ENCODE data around the gene DYNLT1. TPM values are rescaled to one million over a fixed set of nuclear protein-coding genes. Genes with fewer than 3 reads are reported as not detected.

Gene DYNLT1
- polyA plus RNA-seq, 1 donor from 2014 or later, result 320 TPM

DNA sequence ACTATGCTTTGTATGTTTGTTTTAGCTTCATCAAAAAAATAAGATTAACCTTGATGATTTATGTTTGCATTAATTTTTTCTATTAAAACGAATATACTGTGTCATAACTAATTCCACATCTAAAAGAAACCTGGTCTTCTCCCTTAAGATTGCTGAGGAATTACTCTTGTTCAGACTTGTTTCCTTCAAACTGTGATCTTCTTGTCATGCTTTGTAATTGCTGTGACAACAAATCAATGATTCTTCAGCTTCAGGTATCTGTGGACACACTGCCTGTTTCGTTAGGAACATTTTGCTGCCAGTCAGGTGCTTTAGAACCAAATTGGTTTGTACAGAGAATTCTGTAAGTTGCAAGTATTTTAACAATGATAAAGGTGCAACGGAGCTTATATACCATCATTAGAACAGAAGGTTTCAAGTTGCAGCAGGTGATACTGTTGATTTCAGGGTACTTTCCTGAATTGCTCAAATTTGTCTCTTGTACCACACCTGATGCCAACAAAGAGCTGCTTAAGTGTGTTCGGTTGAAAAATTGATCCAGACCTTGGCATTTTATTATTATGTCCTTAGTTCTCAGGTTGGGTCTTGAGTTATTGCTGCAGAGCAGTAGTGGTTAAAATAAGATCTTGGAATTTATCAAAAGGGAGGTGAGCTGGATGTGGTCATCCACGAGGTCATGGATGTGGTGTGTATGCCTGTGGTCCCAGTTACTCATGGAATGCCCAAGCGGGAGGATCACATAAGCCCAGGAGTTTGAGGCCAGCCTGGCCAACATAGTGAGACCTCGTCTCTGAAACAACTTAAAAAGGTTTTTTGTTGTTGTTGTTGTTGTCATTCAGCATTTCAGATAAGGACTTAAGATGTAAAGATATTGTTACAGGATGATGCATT, 24.8 kb upstream of the DYNLT1 start:
- H4K20me1 ChIP-seq (ENCODE audit: insufficient read depth), result no peaks in the 10 kb centered on the region
- no peaks in the 10 kb centered on the region for H3K9me2 ChIP-seq (ENCODE audit: insufficient read depth, low read length)
- no peak overlapping the region for H3K4me2 ChIP-seq (ENCODE audit: low read length)
- no peaks in the 10 kb centered on the region for H3K79me2 ChIP-seq (replicated peaks; ENCODE audit: insufficient read depth, low read length)
- H2AFZ ChIP-seq (ENCODE audit: low read depth, low read length), result no peak overlapping the region
- no peaks in the 10 kb centered on the region for H3K36me3 ChIP-seq (ENCODE audit: insufficient read depth, low read length)
- no peak overlapping the region for H3K4me3 ChIP-seq (ENCODE audit: low read length)
- H3K9me3 ChIP-seq (ENCODE audit: low read length), result no peaks in the 10 kb centered on the region
- H3F3A ChIP-seq (ENCODE audit: insufficient read depth, low read length, poor library complexity, severe bottlenecking), result no peaks in the 10 kb centered on the region
- no peak overlapping the region for H3K9ac ChIP-seq (ENCODE audit: low read length)
- no peak for TF ChIP-seq CTCF (IDR thresholded peaks at IDR 0.05; ENCODE audit: poor library complexity, severe bottlenecking)
- TF ChIP-seq SMC3 (conservative IDR thresholded peaks at IDR 0.05; ENCODE audit: poor library complexity), result no peak
- TF ChIP-seq EP300 (conservative IDR thresholded peaks at IDR 0.05; ENCODE audit: poor library complexity, severe bottlenecking), result peak; percentile 33
- no peak for TF ChIP-seq TAF1 (IDR thresholded peaks at IDR 0.05; ENCODE audit: low read depth)
- TF ChIP-seq EZH2 (IDR thresholded peaks at IDR 0.05; ENCODE audit: borderline replicate concordance, insufficient read depth, low read length, poor library complexity, severe bottlenecking), result no peak
- no peak for TF ChIP-seq MXI1 (conservative IDR thresholded peaks at IDR 0.05; ENCODE audit: poor library complexity, severe bottlenecking)
- TF ChIP-seq, protein P1, sequence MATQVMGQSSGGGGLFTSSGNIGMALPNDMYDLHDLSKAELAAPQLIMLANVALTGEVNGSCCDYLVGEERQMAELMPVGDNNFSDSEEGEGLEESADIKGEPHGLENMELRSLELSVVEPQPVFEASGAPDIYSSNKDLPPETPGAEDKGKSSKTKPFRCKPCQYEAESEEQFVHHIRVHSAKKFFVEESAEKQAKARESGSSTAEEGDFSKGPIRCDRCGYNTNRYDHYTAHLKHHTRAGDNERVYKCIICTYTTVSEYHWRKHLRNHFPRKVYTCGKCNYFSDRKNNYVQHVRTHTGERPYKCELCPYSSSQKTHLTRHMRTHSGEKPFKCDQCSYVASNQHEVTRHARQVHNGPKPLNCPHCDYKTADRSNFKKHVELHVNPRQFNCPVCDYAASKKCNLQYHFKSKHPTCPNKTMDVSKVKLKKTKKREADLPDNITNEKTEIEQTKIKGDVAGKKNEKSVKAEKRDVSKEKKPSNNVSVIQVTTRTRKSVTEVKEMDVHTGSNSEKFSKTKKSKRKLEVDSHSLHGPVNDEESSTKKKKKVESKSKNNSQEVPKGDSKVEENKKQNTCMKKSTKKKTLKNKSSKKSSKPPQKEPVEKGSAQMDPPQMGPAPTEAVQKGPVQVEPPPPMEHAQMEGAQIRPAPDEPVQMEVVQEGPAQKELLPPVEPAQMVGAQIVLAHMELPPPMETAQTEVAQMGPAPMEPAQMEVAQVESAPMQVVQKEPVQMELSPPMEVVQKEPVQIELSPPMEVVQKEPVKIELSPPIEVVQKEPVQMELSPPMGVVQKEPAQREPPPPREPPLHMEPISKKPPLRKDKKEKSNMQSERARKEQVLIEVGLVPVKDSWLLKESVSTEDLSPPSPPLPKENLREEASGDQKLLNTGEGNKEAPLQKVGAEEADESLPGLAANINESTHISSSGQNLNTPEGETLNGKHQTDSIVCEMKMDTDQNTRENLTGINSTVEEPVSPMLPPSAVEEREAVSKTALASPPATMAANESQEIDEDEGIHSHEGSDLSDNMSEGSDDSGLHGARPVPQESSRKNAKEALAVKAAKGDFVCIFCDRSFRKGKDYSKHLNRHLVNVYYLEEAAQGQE (IDR thresholded peaks at IDR 0.05; ENCODE audit: borderline replicate concordance), result no peak
- TF ChIP-seq POLR2AphosphoS5 (IDR thresholded peaks at IDR 0.05), result peak; percentile 56
- TF ChIP-seq RAD21 (conservative IDR thresholded peaks at IDR 0.05), result no peak
- no peak overlapping the region for H3K27ac ChIP-seq (ENCODE audit: low read length)
- H3K27me3 ChIP-seq (ENCODE audit: insufficient read depth, low read depth, low read length), result no peaks in the 10 kb centered on the region

- no peaks in the 10 kb centered on the region for H3K36me3 ChIP-seq (ENCODE audit: insufficient read depth, low read length)
- no peak overlapping the region for H2AFZ ChIP-seq (ENCODE audit: low read depth, low read length)
- no peaks in the 10 kb centered on the region for H3K27me3 ChIP-seq (ENCODE audit: insufficient read depth, low read depth, low read length)
- H3K4me2 ChIP-seq (ENCODE audit: low read length), result no peak overlapping the region
- H3K4me3 ChIP-seq (ENCODE audit: low read length), result no peak overlapping the region
- H3K27ac ChIP-seq (ENCODE audit: low read length), result no peak overlapping the region
- H3K9me2 ChIP-seq (ENCODE audit: insufficient read depth, low read length), result no peaks in the 10 kb centered on the region
- H3K9ac ChIP-seq (ENCODE audit: low read length), result no peak overlapping the region
- H3F3A ChIP-seq (ENCODE audit: insufficient read depth, low read length, poor library complexity, severe bottlenecking), result no peaks in the 10 kb centered on the region
- no peaks in the 10 kb centered on the region for H3K9me3 ChIP-seq (ENCODE audit: low read length)
- TF ChIP-seq POLR2AphosphoS5 (IDR thresholded peaks at IDR 0.05) (no peak), EP300 (conservative IDR thresholded peaks at IDR 0.05; ENCODE audit: poor library complexity, severe bottlenecking) (no peak), SMC3 (conservative IDR thresholded peaks at IDR 0.05; ENCODE audit: poor library complexity) (no peak), TAF1 (IDR thresholded peaks at IDR 0.05; ENCODE audit: low read depth) (no peak), CTCF (IDR thresholded peaks at IDR 0.05; ENCODE audit: poor library complexity, severe bottlenecking) (no peak), EZH2 (IDR thresholded peaks at IDR 0.05; ENCODE audit: borderline replicate concordance, insufficient read depth, low read length, poor library complexity, severe bottlenecking) (no peak), MXI1 (conservative IDR thresholded peaks at IDR 0.05; ENCODE audit: poor library complexity, severe bottlenecking) (no peak), RAD21 (conservative IDR thresholded peaks at IDR 0.05) (no peak)
- TF ChIP-seq, protein P1 (IDR thresholded peaks at IDR 0.05; ENCODE audit: borderline replicate concordance), result no peak
- H4K20me1 ChIP-seq (ENCODE audit: insufficient read depth), result no peaks in the 10 kb centered on the region
- H3K79me2 ChIP-seq (replicated peaks; ENCODE audit: insufficient read depth, low read length), result no peaks in the 10 kb centered on the region
These were observed 24.2 kb upstream of the DYNLT1 start for GRCh38 chr6:158668707-158669103.

Measured in neural cell (in vitro differentiated cells).